ENCODE results near the gene FOXL3.
A peak's percentile ranks its signal among the peaks of the same experiment; 100 is the strongest.

The FOXL3 gene

GRCh38 chr7:302054-302992 lies 12.4 kb downstream of the FOXL3 start:
- no peak for DNase-seq (ENCODE audit: low read depth)

GRCh38 chr7:303425-303824 lies 13.5 kb downstream of the FOXL3 start:
- no peak for DNase-seq (ENCODE audit: low read depth)

GRCh38 chr7:303884-304573 lies 14.1 kb downstream of the FOXL3 start:
- DNase-seq (ENCODE audit: low read depth): no peak

- no peak for DNase-seq (ENCODE audit: low read depth)
These were observed 14.8 kb downstream of the FOXL3 start for GRCh38 chr7:304574-305409.

GRCh38 chr7:305410-306151 lies 15.6 kb downstream of the FOXL3 start:
- no peak for DNase-seq (ENCODE audit: low read depth)

GRCh38 chr7:307970-308369 lies 18.0 kb downstream of the FOXL3 start:
- DNase-seq (ENCODE audit: low read depth): no peak

- DNase-seq (ENCODE audit: low read depth): no peak
These were observed 19.7 kb downstream of the FOXL3 start for GRCh38 chr7:309586-310228.

GRCh38 chr7:311131-311680 lies 21.2 kb downstream of the FOXL3 start:
- DNase-seq (ENCODE audit: low read depth): no peak

- no peak for DNase-seq (ENCODE audit: low read depth)
These were observed 21.8 kb downstream of the FOXL3 start for GRCh38 chr7:311796-312195.

- no peak for DNase-seq (ENCODE audit: low read depth)
These were observed 22.5 kb downstream of the FOXL3 start for GRCh38 chr7:312424-312823.

- no peak for DNase-seq (ENCODE audit: low read depth)
These were observed 24.9 kb downstream of the FOXL3 start for GRCh38 chr7:314853-315252.

GRCh38 chr7:315516-316265 lies 25.7 kb downstream of the FOXL3 start:
- DNase-seq (ENCODE audit: low read depth): no peak

- no peak for DNase-seq (ENCODE audit: low read depth)
These were observed 27.9 kb downstream of the FOXL3 start for GRCh38 chr7:317643-318405.

GRCh38 chr7:318476-318875 lies 28.5 kb downstream of the FOXL3 start:
- DNase-seq (ENCODE audit: low read depth): no peak

GRCh38 chr7:318878-319661 lies 29.1 kb downstream of the FOXL3 start:
- no peak for DNase-seq (ENCODE audit: low read depth)

GRCh38 chr7:320297-320696 lies 30.3 kb downstream of the FOXL3 start:
- no peak for DNase-seq (ENCODE audit: low read depth)

GRCh38 chr7:322111-322671 lies 32.2 kb downstream of the FOXL3 start:
- DNase-seq (ENCODE audit: low read depth): peak; percentile 79

GRCh38 chr7:322708-323111 lies 32.7 kb downstream of the FOXL3 start:
- DNase-seq (ENCODE audit: low read depth): no peak
